SK-MEL-5 (cell line): ENCODE measurements around the gene RYR2. TPM values are rescaled to one million over a fixed set of nuclear protein-coding genes. Genes with fewer than 3 reads are reported as not detected.

Experiments used
- DNase-seq: peaks from one replicate; pipeline ENCODE4 v3.0.0-alpha.2; 2016; ENCODE audit warnings: low read depth, low spot score
- in situ Hi-C: cut with HindIII; loops from 2 replicates; pipeline ENCODE4 v1.10.0; 2016; ENCODE audit warnings: low sequenced_read_pairs, high pct_unique_total_duplicates, low pct_unique_long_range_greater_than_20kb
- total RNA-seq: library from RNA; depleted of rRNA; stranded (reverse); fragments of >200 nt; shearing (Covaris generic); gene quantifications from 2 replicates; pipeline ENCODE4 v1.2.3, GENCODE V29; 2014

The RYR2 gene
- total RNA-seq, 1 experiment from 2014 or later: 0.29 TPM

- in situ Hi-C loops: no loop called here
- no peak for DNase-seq
Observed at GRCh38 chr1:237164406-237165352, 122.7 kb downstream of the RYR2 start.

GRCh38 chr1:237166086-237166485 is 124.1 kb downstream of the RYR2 start:
- DNase-seq: no peak
- in situ Hi-C loops: no loop called here

GRCh38 chr1:237166593-237167101 is 124.7 kb downstream of the RYR2 start:
- in situ Hi-C loops: no loop called here
- DNase-seq: no peak

GRCh38 chr1:237170149-237170548 is 128.2 kb downstream of the RYR2 start:
- in situ Hi-C loops: no loop called here
- no peak for DNase-seq

GRCh38 chr1:237171454-237172117 is 129.6 kb downstream of the RYR2 start:
- in situ Hi-C loops: no loop called here
- no peak for DNase-seq

GRCh38 chr1:237172118-237172485 is 130.1 kb downstream of the RYR2 start:
- in situ Hi-C loops: no loop called here
- no peak for DNase-seq

DNA sequence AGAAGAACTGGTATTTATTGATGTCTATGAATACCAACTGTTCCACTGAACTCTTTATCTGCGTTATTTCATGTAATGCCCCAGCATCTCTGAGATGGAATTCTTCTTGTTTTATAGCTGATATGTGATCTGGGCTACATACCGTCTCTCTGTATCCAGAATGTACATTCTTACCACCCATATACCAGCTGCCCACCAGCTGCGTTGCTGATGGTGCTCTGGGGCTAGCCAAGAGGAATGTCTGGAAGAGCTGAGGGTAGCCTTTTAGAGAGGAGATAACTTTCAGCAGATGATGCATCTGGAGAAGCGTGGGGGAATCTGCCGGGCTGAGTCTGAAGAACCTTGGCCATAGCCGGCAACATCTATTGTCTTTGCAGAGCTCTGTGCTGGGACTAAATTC is 137.5 kb downstream of the RYR2 start:
- DNase-seq: no peak
- in situ Hi-C loops: no loop called here

- in situ Hi-C loops: no loop called here
- DNase-seq: no peak
Observed at GRCh38 chr1:237180256-237180655, 138.3 kb downstream of the RYR2 start.

GRCh38 chr1:237181743-237182317 is 139.8 kb downstream of the RYR2 start:
- DNase-seq: no peak

GRCh38 chr1:237183963-237184540 is 142.1 kb downstream of the RYR2 start:
- no peak for DNase-seq
- in situ Hi-C loops: no loop called here

More at GRCh38 chr1:237181743-237182317, 139.8 kb downstream of the RYR2 start:
- in situ Hi-C loops: no loop called here

DNA sequence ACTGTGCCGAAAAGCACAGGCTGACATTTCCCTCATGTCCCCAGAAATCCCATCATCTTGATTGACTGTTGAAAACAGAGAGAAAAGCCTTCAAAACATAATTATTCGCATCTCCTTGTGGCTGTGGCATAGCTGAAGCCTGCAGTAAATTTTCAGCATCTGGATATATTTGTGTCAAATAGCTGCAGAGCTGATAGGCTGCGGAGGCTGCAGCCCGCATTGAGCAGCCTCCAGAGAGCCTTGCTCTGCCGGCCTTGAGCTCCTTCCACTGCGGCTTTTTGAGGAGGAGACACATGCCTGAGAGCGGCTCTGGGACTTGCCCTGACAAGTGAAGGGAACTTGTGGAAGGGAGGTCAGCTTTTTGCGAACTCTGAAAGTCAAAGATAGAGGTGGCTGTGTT is 144.7 kb downstream of the RYR2 start:
- in situ Hi-C loops: no loop called here
- DNase-seq: no peak

- in situ Hi-C loops: no loop called here
- DNase-seq: no peak
Observed at GRCh38 chr1:237187842-237188241, 145.9 kb downstream of the RYR2 start.

- no peak for DNase-seq
- in situ Hi-C loops: no loop called here
Observed at GRCh38 chr1:237191403-237191802, 149.4 kb downstream of the RYR2 start.

DNA sequence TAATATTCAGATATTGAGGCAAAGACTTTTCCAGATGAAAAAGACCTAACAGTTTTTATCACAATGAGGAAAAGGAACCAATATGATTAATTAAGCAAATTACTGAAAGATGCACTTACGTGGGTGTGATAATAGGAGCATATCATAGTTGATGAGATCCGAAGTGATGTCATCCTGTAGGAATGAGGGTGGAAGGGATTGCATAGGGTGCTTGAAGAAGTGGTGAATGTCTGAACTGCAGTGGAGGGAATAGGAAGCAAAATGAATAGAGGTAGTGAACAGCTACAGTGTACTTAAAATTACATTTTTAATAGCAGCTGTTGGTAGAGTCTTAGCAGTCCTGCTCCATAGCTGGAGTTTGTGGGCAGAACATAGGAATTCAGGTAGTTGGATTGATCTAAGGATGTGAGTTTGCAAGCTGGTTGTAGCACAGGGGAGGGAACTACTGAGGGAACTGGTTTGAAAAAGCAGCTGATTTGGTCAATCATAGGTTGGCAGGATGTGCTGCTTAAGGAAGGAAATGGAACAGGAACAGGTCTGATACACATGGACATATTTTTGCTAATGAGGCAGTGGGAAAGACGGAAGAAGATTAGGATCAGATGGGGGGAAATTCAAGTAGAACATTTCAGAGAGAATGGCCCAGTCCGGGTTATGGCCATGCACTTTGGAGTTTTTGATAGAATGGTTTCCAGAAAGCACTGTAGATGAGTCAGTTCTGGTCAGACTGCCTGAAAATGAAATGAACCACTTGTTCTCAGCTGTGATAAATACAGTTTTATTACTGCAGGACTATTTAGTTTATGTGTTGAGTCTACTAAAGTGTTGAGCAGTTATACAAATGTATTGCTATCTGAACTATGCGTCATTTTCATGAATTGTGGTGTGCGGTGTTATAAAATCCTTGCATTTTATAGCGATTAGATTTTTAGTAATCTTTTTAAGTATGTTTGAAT is 155.8 kb downstream of the RYR2 start:
- DNase-seq: no peak
- in situ Hi-C loops: no loop called here

- DNase-seq: no peak
- in situ Hi-C loops: no loop called here
Observed at GRCh38 chr1:237199026-237199425, 157.0 kb downstream of the RYR2 start.

GRCh38 chr1:237201155-237201554 is 159.2 kb downstream of the RYR2 start:
- no peak for DNase-seq
- in situ Hi-C loops: no loop called here

GRCh38 chr1:237204841-237205240 is 162.9 kb downstream of the RYR2 start:
- in situ Hi-C loops: no loop called here
- DNase-seq: no peak
